Stimulated activated CD8-positive, alpha-beta memory T cell treated with anti-CD3 and anti-CD28 coated beads, Interleukin-7, amount 100 ng/mL, for 24 hours (primary cell): ENCODE measurements around the gene HMGXB3.
"Not testable (repeated sequence)": the region's sequence is repeated elsewhere in the genome, so short reads cannot be mapped to it uniquely, and the experiment has no call there.

ENCODE experiments used
- DNase-seq: peaks from one replicate; pipeline ENCODE4 v3.0.0-alpha.2; 2020; ENCODE audit warnings: low read depth

Gene HMGXB3

DNA sequence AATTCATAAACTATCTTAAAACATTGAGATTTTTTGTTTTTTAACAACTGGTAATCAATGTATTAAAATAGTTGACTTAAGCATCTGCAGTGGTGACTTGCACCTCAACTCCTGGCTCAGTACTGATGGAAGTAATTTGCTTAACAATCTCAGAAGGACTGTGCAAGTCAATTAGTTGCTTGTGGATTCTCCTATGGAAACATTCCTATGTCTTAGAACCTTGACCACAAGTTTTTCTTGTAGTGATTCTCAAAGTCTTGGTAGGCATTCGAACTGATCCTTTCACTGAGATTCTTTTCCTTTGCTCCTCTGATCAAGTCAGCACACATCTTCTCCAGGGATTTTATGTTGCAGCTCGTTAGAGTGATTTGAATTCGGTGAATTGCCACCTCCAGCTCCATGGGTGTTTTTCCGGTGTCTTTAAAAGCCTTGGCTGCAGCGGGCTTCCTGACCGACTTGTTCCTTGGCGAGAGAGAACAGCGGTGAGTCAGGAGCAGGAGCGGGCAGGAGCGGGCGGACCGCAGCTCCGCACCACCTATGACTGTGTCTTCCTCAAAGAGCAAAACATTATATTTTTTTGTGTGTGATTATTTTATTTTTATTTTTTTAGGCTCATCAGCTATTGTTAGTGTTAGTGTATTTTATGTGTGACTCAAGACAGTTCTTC, 21.1 kb downstream of the HMGXB3 start:
- no peak for DNase-seq

GRCh38 chr5:150022158-150022531, 21.6 kb downstream of the HMGXB3 start:
- no peak for DNase-seq

DNA sequence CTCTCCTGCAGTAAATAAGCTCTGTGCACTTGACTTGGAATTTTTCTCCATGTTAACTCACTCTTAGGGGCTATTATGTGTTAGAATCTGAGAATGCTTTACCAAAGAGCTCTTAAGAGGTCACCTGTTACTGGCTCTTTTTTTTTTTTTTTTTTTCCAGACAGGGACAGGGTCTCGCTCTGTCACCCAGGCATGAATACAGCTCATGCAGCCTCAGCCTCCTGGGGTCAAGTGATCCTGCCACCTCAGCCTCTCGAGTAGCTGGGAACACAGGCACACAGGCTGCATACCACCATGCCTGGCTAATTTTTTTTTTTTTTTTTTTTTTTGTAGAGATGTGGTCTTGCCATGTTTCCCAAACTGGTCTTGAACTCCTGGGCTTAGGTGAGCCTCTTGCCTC, 22.1 kb downstream of the HMGXB3 start:
- no peak for DNase-seq

- no peak for DNase-seq
Measured at GRCh38 chr5:150023136-150023535, 22.6 kb downstream of the HMGXB3 start.

DNA sequence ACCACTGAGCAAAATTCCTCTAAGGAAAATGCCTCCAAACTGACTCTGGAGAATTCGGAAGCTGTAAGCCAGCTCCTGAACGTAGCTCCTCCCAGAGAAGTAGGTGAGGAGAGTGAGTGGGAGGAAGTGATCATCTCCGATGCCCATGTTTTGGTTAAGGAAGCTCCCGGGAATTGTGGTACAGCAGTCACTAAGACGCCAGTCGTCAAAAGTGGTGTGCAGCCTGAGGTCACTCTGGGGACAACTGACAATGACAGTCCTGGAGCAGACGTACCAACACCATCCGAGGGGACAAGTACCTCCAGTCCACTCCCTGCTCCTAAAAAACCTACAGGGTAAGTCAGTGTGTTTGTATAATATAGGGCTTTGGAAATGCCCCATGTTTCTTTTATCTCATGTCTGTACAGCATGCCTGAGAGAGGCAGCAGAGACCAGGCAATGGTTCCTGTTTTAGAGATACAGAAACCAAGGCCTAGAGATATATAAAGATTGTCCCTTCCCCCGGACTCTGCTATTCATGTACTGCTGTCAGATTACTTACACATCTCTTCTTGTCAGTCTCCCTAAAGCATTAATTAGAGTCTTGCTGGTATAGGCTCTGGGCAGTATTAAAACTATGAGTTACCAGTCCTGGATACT, 23.9 kb downstream of the HMGXB3 start:
- DNase-seq: no peak

- DNase-seq: no peak
Measured at GRCh38 chr5:150026682-150027172, 26.2 kb downstream of the HMGXB3 start.

- DNase-seq: not testable (repeated sequence)
Measured at GRCh38 chr5:150028047-150028446, 27.5 kb downstream of the HMGXB3 start.

DNA sequence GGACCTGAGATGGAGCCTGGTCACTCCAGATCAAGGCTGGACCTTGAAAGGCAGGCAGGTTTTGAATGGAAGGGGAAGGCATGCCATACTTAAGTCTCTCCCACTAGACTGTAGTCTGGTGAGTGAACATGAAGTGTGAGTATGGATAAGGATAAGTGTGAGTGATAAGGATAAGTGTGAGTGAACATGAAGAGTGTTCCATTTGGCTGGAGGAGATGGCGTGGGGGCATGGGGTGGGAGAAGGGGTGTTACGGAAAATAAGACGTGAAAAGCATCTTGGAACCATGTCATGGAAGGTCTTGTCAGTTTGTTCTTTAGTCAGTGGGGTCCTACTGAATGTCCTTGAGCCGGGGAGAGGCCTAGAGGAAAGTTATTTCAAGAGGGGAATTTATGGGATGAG, 32.8 kb downstream of the HMGXB3 start:
- DNase-seq: no peak

- DNase-seq: no peak
Measured at GRCh38 chr5:150034662-150035061, 34.1 kb downstream of the HMGXB3 start.

DNA sequence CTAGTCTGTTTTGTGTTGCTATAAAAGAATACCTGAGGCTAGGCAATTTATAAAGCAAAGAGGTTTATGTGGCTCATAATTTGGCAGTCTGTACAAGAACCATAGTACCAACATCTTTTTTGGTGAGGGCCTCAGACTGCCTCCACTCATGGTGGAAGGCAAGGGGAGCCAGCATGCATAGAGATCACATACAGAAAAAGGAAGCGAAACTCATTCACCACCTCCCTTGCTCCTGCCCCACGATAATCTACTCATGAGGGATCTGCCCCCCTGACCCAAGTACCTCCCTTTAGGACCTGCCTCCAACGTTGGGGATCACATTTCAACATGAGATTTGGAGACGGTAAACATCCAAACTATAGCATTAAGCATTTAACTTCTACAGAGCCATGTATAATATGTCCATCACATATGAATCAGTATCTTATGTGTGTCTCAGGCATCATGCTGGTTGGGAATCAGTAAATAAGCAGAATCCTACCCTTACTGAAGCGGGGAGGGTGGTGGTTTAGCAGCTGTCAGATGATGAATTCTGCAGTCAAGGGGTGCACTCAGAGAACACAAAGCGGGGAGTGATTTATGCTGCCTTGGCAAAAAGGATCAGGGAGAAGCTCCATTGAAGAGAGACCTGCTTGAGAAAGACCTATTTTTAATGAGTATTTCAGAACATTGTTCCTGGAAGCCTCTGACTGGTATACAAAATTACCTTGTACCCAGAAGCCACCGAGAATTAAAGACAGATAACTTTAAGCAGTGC, 34.8 kb downstream of the HMGXB3 start:
- DNase-seq: no peak

DNA sequence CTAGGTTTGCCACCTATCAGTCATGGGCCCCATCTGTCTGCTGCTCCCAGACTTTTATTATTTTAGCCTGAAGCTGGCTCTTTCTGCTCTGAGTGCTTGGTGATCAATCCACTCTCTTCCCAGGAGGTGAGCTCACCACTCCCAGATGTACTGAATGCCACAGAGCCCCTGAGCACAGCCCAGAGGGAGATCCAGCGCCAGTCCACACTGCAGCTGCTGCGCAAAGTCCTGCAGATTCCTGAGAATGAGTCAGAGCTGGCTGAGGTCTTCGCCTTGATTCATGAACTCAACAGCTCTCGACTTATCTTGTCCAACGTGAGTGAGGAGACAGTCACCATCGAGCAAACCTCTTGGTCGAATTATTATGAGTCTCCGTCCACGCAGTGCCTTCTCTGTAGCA, 36.0 kb downstream of the HMGXB3 start:
- no peak for DNase-seq

GRCh38 chr5:150038547-150038946, 38.0 kb downstream of the HMGXB3 start:
- no peak for DNase-seq

DNA sequence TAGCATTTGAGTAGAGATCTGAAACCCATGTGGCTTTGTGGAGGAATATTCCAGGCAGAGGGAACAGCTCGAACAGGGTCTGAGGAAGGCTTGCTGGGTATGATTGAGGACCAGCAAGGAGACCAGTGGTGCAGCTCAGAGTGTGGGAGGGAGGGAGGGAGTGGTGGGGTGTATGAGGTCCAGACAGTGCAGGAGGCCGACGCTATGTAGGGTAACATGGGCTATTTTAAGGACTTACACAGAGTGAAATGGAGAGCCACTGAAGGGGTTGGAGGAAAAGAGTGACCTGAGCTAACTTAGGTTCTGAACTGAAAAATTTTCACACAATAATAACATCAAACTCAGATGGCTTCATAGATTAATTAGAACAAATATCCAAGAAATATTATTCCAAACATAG, 41.9 kb downstream of the HMGXB3 start:
- DNase-seq: no peak

DNA sequence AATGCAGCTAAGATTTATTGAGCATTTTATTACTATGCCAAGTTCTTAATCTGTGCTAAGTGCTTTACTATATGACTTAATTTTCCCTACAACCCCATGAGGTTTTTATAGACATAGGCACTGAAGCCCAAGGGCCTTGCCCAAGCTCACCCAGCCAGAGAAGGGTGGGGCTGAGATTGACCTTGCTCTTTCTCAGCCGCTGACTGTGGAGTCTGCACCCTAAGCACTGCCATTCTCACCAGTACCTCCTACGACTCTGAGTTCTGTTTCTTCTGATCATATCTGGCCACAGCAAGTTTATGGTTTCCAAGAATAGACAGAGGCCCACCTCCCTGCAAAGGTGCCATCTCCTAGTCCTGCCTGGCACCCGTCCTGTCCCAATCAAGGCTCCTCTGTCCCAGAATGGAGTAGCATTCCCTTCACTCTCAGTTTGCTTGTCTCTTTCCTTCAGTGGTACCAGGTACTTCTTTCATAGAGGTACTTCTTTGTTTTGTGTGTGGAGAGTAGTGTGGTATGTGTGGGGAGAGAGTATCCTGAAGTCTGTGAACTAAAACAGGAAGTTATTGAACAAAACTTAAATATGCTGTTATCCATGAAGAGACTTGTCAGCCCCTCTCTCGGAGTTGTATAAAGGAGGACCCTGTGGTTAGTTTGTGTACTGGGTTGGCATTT, 43.3 kb downstream of the HMGXB3 start:
- no peak for DNase-seq

DNA sequence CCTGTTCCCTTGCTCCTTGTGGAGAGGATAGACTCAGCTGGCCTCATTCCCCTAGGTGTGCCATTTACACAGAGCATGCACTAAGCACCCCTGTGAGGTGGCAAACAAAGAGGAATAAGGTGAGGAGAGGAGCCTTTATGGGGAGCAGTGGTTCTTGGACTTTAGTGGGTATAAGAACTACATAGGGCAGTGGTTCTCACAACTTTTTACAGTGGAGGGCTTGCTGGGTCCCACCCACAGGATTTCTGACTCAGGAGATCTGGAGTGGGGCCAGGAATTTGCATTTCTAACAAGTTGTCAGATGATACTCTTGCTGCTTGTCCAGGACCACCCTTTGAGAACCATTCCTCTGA, 43.8 kb downstream of the HMGXB3 start:
- DNase-seq: no peak

DNA sequence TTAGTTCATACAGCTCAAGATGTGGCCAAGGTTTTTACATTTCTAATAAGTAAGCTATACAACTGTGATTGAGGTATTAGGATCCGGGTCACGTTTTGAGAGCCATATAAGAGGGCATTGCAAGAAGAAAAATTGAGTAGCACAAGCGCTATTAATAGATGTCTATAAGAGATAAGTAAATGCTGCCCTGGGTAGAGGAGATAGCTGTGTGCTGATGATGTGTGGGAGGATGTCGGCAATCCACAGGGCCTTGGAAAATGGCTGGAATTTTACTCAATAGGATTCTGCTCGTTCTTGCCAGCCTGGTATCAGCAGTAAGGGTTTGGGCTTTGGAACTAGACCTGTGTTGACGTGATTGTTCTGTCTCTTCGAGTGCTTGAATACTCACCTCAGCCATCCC, 44.2 kb downstream of the HMGXB3 start:
- DNase-seq: no peak

DNA sequence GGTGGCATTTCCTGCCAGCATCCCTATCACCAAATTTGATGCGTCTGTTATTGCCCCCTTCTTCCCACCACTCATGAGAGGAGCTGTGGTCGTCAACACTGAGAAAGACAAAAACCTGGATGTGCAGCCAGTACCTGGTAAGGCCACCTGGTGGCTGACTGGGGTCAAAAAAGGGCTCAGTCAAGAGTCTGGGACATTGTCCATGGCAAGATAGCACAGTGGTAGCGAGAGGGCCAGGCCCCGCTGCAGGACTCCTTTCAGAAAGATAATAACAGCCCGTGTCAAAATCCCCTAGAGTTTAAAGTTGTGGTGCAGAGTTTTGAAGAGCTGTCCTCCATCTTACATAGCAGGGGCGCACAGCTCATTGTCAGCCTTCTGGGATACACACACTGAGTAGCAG, 45.0 kb downstream of the HMGXB3 start:
- no peak for DNase-seq

DNA sequence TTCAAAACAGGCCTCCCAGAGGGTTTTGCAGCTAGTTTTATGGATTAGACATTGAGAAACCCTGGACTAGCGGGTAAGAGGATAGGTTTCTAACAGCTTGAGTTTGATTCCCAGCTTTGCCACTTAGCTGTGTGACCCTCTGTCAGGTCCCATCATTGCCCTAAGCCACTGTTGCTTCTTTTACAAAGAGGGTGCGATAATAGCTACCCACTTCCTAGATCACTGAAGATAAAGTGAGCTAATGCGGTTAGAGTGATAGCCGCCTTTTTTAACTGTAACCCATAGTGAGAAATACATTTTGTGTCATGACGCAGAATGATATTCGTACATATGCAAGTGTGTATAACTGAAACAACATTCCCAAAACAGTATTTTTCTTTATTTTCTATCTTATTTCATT, 45.5 kb downstream of the HMGXB3 start:
- DNase-seq: no peak

GRCh38 chr5:150050172-150050811, 49.8 kb downstream of the HMGXB3 start:
- DNase-seq: not testable (repeated sequence)

GRCh38 chr5:150051657-150052195, 51.2 kb downstream of the HMGXB3 start:
- no peak for DNase-seq

DNA sequence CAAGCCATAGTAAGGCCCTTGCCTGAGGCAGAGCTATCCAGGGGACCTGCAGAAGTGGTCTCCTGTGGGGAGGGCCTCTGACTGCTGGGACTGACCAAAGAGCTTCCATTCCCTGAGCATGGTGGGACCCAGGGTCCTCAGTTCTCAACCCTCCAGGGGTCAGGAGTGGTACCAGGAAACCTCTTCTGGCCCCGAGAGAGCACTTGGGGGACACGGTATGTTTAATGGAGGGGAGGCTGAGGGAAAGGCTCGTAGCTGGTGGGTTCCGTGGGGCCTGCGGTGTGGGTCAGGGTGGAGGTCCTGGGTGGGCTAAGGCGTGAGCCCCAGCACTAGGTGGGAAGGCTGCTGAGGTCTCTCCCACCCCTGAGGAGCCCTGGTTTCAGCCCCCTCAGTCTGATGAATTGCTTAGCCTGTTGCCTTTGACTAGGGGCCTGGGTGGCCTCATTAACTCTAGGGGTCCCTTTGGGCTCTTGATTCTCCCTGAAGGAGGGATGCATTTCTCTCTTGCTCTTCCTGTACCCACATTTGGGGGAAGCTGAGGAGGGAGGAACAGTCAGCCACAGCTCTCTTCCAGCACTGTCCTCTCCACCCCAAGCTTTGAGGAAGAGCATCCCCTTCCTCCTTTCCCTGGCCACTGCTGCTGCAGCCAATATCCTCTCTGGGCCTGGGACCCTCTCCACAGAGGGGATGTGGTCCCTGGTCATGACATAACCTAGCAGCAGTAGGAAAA, 51.9 kb downstream of the HMGXB3 start:
- DNase-seq: no peak
